K562 (cell line): ENCODE results near the gene NR5A2. TPM values are rescaled to one million over a fixed set of nuclear protein-coding genes. Genes with fewer than 3 reads are reported as not detected.

Experiments
- ATAC-seq: fragments of 200-7000 bp; cut with Tn5 transposase; 3 replicates; pipeline ENCODE4 v1.9.1; 2020; ENCODE audit warnings: moderate library complexity
- BruUV-seq: library from RNA; stranded (reverse); fragments of 400-500 nt; replicated peaks from 2 replicates; lab custom pipeline; 2021; lab: Mats Ljungman, UMichigan
- CTCF ChIA-PET: fragments of 300-600 bp; formaldehyde crosslinking; extraction: SDS; loops from one replicate; lab custom pipeline; 2021; ENCODE audit warnings: low intra/inter-chr PET ratio; lab: Yijun Ruan, JAX
- POLR2A ChIA-PET: fragments of 300-600, 350-650 bp; sonication (Branson Sonifier 250); formaldehyde crosslinking; extraction: SDS; loops from one replicate; lab custom pipeline; 2021; ENCODE audit warnings: antibody characterized with exemption, inconsistent platforms; lab: Yijun Ruan, JAX
- DNase-seq, 4 experiments: peaks; one replicate each; pipeline versions ENCODE4 v3.0.0 to v3.0.0-alpha.2; 2011 to 2018; ENCODE audit warnings: low spot score in 3 of 4, mixed read lengths in 3 of 4; ENCODE audit errors: extremely low read depth in 1 of 4
- FAIRE-seq: peaks from 2 replicates; lab custom pipeline; 2011; peaks lifted over from hg19 to GRCh38; lab: Jason Lieb, UNC
- H2AFZ ChIP-seq: 2 replicates; pipeline ENCODE4 v1.6.0; 2011; ENCODE audit warnings: low read depth, low read length, control low read depth, inconsistent platforms
- H3K27ac ChIP-seq: fragments of 200-600 bp; 3 replicates; pipeline ENCODE4 v1.8.0; 2011; ENCODE audit warnings: low read depth, mild to moderate bottlenecking, control low read depth, inconsistent platforms, low read length, moderate library complexity, mixed read lengths; ENCODE audit errors: extremely low read depth
- H3K27me3 ChIP-seq, 2 experiments: fragments of 300-600 bp in 1 of 2; 2 replicates in 1 of 2; 3 replicates in 1 of 2; pipeline versions ENCODE4 v1.6.0 to v1.8.0; 2011; ENCODE audit warnings: inconsistent platforms in 2 of 2, low read length in 2 of 2, mild to moderate bottlenecking in 1 of 2, mixed read lengths in 1 of 2, moderate library complexity in 1 of 2; ENCODE audit not compliant: control insufficient read depth in 2 of 2, insufficient read depth in 2 of 2
- H3K36me3 ChIP-seq: fragments of 300-600 bp; 3 replicates; pipeline ENCODE4 v1.8.0; 2011; ENCODE audit warnings: mild to moderate bottlenecking, low read length, inconsistent platforms; ENCODE audit not compliant: control insufficient read depth, insufficient read depth
- H3K4me1 ChIP-seq, 2 experiments: fragments of 200-600 bp in 1 of 2; replicated peaks in 1 of 2; 2 replicates in 1 of 2; 3 replicates in 1 of 2; pipeline versions ENCODE4 v1.5.1 to v1.8.0; 2011; ENCODE audit warnings: inconsistent platforms in 2 of 2, low read length in 2 of 2, mild to moderate bottlenecking in 1 of 2, mixed read lengths in 1 of 2, moderate library complexity in 1 of 2; ENCODE audit not compliant: control insufficient read depth in 2 of 2, insufficient read depth in 2 of 2
- H3K4me2 ChIP-seq: 2 replicates; pipeline ENCODE4 v1.6.1; 2011; ENCODE audit warnings: low read length, control low read depth, inconsistent platforms, mixed read lengths; ENCODE audit not compliant: insufficient read depth
- H3K4me3 ChIP-seq: fragments of 200-600 bp; sonication (generic), shearing (Covaris generic); 2 replicates; pipeline ENCODE4 v1.5.1; 2016; ENCODE audit warnings: control low read depth, inconsistent platforms
- H3K79me2 ChIP-seq: fragments of 200-600 bp; 3 replicates; pipeline ENCODE4 v1.8.0; 2011; ENCODE audit warnings: low read length, inconsistent platforms; ENCODE audit not compliant: control insufficient read depth, insufficient read depth
- H3K9ac ChIP-seq, 2 experiments: 2 replicates each; pipeline versions ENCODE4 v1.6.0 to v1.6.1; 2011; ENCODE audit warnings: low read depth in 2 of 2, low read length in 2 of 2, control low read depth in 1 of 2, inconsistent platforms in 1 of 2, mild to moderate bottlenecking in 1 of 2, mixed read lengths in 1 of 2; ENCODE audit not compliant: insufficient read depth in 1 of 2
- H3K9me1 ChIP-seq: one replicate; pipeline ENCODE4 v1.6.0; 2011; ENCODE audit warnings: inconsistent platforms, mild to moderate bottlenecking, low read length, moderate library complexity; ENCODE audit not compliant: control insufficient read depth, insufficient read depth
- H3K9me3 ChIP-seq: replicated peaks from 2 replicates; pipeline ENCODE4 v1.5.1; 2011; ENCODE audit warnings: low read depth, low read length, inconsistent platforms; ENCODE audit not compliant: control insufficient read depth, insufficient read depth
- H4K20me1 ChIP-seq: replicated peaks from 2 replicates; pipeline ENCODE4 v1.6.1; 2011; ENCODE audit warnings: low read length, inconsistent platforms, mixed read lengths; ENCODE audit not compliant: control insufficient read depth, insufficient read depth
- ATF3 ChIP-seq, 2 experiments: fragments of 450-650 bp in 1 of 2; sonication (generic) in 1 of 2; formaldehyde crosslinking in 1 of 2; IDR thresholded peaks in 1 of 2; conservative IDR thresholded peaks in 1 of 2; 2 replicates each; pipeline versions ENCODE4 v1.6.1 to v1.8.1; 2016 to 2023; ENCODE audit warnings: mild to moderate bottlenecking in 2 of 2, moderate library complexity in 2 of 2, inconsistent platforms in 1 of 2, missing genetic modification reagents in 1 of 2
- C11orf30 ChIP-seq: fragments of 450-650 bp; IDR thresholded peaks from 2 replicates; pipeline ENCODE4 v1.6.1; 2016; ENCODE audit warnings: low read depth, mild to moderate bottlenecking
- HDAC1 ChIP-seq, 2 experiments: fragments of 450-650 bp; IDR thresholded peaks; 2 replicates each; pipeline ENCODE4 v1.6.1; 2016 to 2017; ENCODE audit warnings: inconsistent platforms in 1 of 2, mild to moderate bottlenecking in 1 of 2, moderate library complexity in 1 of 2
- PHB ChIP-seq: fragments of 250-450 bp; sonication (Bioruptor Pico); IDR thresholded peaks from 2 replicates; pipeline ENCODE4 v1.5.0; 2021
- RAD21 ChIP-seq, 2 experiments: fragments of 250-450 bp in 1 of 2; fragments of 450-650 bp in 1 of 2; sonication (Bioruptor Pico) in 1 of 2; formaldehyde crosslinking in 1 of 2; IDR thresholded peaks in 1 of 2; conservative IDR thresholded peaks in 1 of 2; 2 replicates each; pipeline versions ENCODE4 v1.4.0 to v1.8.0; 2020 to 2022; ENCODE audit warnings: mild to moderate bottlenecking in 2 of 2, moderate library complexity in 1 of 2
- REST ChIP-seq, 2 experiments: fragments of 450-650 bp; formaldehyde crosslinking in 1 of 2; IDR thresholded peaks; 2 replicates each; pipeline versions ENCODE4 v1.4.0 to v1.6.1; 2014 to 2020; ENCODE audit warnings: mild to moderate bottlenecking in 2 of 2, borderline replicate concordance in 1 of 2, low read depth in 1 of 2
- RFX1 ChIP-seq: fragments of 450-650 bp; IDR thresholded peaks from 2 replicates; pipeline ENCODE4 v1.6.1; 2016; ENCODE audit warnings: mild to moderate bottlenecking, moderate library complexity
- XRCC3 ChIP-seq: fragments of 450-650 bp; IDR thresholded peaks from 2 replicates; pipeline ENCODE4 v1.6.1; 2017; ENCODE audit warnings: mild to moderate bottlenecking, moderate library complexity
- ZNF668 ChIP-seq: fragments of 250-450 bp; sonication (Bioruptor Pico); IDR thresholded peaks from 2 replicates; pipeline ENCODE4 v1.8.0; 2022; ENCODE audit warnings: mild to moderate bottlenecking, inconsistent platforms
- WGBS: fragments of 100-300 bp; shearing (Covaris generic); methylation state at CpG from one replicate; pipeline ENCODE4 v1.1.6; 2016; ENCODE audit warnings: low coverage, mixed read lengths; ENCODE audit not compliant: insufficient coverage; ENCODE audit errors: missing lambda C conversion rate; 5-methylcytosine and 5-hydroxymethylcytosine counted together
- in situ Hi-C: fragments of 300-500 bp; cut with MboI; formaldehyde crosslinking; loops from 4 replicates; pipeline ENCODE4 v1.15.0; 2018; ENCODE audit warnings: inconsistent platforms, mixed read lengths
- intact Hi-C: fragments of 100-400 bp; cut with micrococcal nuclease; formaldehyde crosslinking; loops from 2 replicates; pipeline ENCODE4 v1.14.2; 2022
- polyA plus RNA-seq, 8 experiments: library from polyadenylated mRNA; depleted of rRNA in 4 of 8; stranded (reverse) in 5 of 8; unstranded in 3 of 8; fragments of >200 nt; fragmentation: Nextera tagmentation in 2 of 8; fragmentation: Illumina TruSeq in 1 of 8; extraction: Ambion mirVana in 2 of 8; extraction: Trizol in 1 of 8; gene quantifications; 2 replicates each; pipeline versions ENCODE4 v1.2.1 to v1.2.3, GENCODE V29; 2011 to 2014; ENCODE audit warnings: inconsistent platforms in 1 of 8, missing spikeins in 1 of 8
- total RNA-seq, 7 experiments: library from RNA; depleted of rRNA in 6 of 7; stranded (reverse); fragments of >200 nt in 6 of 7; fragmentation: Illumina TruSeq in 2 of 7; extraction: Trizol in 2 of 7; gene quantifications; 2 replicates each; pipeline versions ENCODE4 v1.2.1 to v1.2.3, GENCODE V29; 2011 to 2021; ENCODE audit warnings: low replicate concordance in 1 of 7
- TF ChIP-seq, protein P1 (sequence below): fragments of 250-450 bp; sonication (Bioruptor Pico); IDR thresholded peaks from 2 replicates; pipeline ENCODE4 v1.8.0; 2022; ENCODE audit warnings: moderate library complexity, mild to moderate bottlenecking, inconsistent platforms

NR5A2 gene
- total and polyA plus RNA-seq, 9 of the 15 experiments (the other 6 are each of a cell fraction or from before 2014, with no cell fraction given), result 0.13 to 0.40 (median 0.29) TPM

GRCh38 chr1:200180821-200181220, 153.3 kb downstream of the NR5A2 start:
- H3K27ac ChIP-seq, result no peak overlapping the region
- H3K79me2 ChIP-seq, result no peaks in the 10 kb centered on the region
- intact Hi-C loops, result loop anchor here (5.0 kb wide), 1 partner anchor 44 kb away; no protein-coding TSS in a partner anchor
- no TSS peak for BruUV-seq
- no peak overlapping the region for H3K4me2 ChIP-seq
- H3K27me3 ChIP-seq, result 0 out of 5 replicates have a peak, but pooled peaks cover 0 to 5% of the 10 kb centered on the region in 2 experiments
- H3K36me3 ChIP-seq, result no peaks in the 10 kb centered on the region
- H3K4me1 ChIP-seq, result peaks cover 0 to 7% of the 10 kb centered on the region in 2 experiments; a peak in 2 of 5 replicates
- H3K9me3 ChIP-seq, result no peaks in the 10 kb centered on the region
- 22% methylated on average over 4 of the region's 4 CpGs for WGBS
- no peak overlapping the region for H3K9ac ChIP-seq
- no peak overlapping the region for H3K4me3 ChIP-seq
- no peaks in the 10 kb centered on the region for H4K20me1 ChIP-seq
- ATAC-seq (peak; percentile 62), FAIRE-seq (no peak), DNase-seq (peak in 1 of 4 experiments; percentile 21)
- H3K9me1 ChIP-seq, result no peaks in the 10 kb centered on the region
- CTCF ChIA-PET, result no interaction called here
- no peak overlapping the region for H2AFZ ChIP-seq
- POLR2A ChIA-PET, result no interaction called here
- in situ Hi-C loops, result no loop called here
- TF ChIP-seq PHB (CRISPR knock-in tag) (no peak), XRCC3 (no peak), RFX1 (no peak), REST (IDR thresholded peaks at IDR 0.05; ENCODE audit: borderline replicate concordance) (0 out of 2 replicates have a peak, but pooled peaks have one; percentile 17), REST (CRISPR knock-in tag; IDR thresholded peaks at IDR 0.05; ENCODE audit: low read depth) (no peak), HDAC1 (IDR thresholded peaks at IDR 0.05) (no peak), RAD21 (CRISPR knock-in tag; conservative IDR thresholded peaks at IDR 0.05 in 1 of 2, IDR thresholded peaks at IDR 0.05 in 1 of 2) (peak in 1 of 2 experiments; percentile 48; a peak in 2 of 4 replicates), ATF3 (IDR thresholded peaks at IDR 0.05) (no peak), ATF3 (CRISPR knock-in tag; conservative IDR thresholded peaks at IDR 0.05) (no peak), C11orf30 (no peak), ZNF668 (CRISPR knock-in tag) (no peak)
- TF ChIP-seq, protein P1, sequence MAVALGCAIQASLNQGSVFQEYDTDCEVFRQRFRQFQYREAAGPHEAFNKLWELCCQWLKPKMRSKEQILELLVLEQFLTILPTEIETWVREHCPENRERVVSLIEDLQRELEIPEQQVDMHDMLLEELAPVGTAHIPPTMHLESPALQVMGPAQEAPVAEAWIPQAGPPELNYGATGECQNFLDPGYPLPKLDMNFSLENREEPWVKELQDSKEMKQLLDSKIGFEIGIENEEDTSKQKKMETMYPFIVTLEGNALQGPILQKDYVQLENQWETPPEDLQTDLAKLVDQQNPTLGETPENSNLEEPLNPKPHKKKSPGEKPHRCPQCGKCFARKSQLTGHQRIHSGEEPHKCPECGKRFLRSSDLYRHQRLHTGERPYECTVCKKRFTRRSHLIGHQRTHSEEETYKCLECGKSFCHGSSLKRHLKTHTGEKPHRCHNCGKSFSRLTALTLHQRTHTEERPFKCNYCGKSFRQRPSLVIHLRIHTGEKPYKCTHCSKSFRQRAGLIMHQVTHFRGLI (CRISPR knock-in tag), result no peak
